Measurements from ENCODE around the gene MUL1.

DNA sequence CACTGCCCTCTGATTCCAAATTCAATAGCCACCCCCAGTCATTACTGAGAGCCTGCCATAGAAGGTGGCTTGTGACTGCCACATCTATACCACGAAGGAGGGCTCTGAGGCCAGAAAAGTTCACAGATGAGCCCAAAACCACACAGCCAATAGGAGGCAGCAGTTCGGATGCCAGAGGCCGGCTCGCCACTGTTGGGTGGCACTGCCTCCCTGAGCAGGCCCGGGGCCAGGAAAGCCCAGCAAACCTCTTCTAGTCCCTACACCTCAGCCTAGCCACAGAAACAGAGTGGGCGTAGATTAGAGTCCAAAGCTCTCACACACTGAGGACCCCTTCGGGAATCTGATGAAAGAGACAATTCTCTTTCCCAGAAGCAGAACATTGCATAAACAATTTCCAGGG is 16.1 kb downstream of the MUL1 start:
- TF ChIP-seq, protein P1, sequence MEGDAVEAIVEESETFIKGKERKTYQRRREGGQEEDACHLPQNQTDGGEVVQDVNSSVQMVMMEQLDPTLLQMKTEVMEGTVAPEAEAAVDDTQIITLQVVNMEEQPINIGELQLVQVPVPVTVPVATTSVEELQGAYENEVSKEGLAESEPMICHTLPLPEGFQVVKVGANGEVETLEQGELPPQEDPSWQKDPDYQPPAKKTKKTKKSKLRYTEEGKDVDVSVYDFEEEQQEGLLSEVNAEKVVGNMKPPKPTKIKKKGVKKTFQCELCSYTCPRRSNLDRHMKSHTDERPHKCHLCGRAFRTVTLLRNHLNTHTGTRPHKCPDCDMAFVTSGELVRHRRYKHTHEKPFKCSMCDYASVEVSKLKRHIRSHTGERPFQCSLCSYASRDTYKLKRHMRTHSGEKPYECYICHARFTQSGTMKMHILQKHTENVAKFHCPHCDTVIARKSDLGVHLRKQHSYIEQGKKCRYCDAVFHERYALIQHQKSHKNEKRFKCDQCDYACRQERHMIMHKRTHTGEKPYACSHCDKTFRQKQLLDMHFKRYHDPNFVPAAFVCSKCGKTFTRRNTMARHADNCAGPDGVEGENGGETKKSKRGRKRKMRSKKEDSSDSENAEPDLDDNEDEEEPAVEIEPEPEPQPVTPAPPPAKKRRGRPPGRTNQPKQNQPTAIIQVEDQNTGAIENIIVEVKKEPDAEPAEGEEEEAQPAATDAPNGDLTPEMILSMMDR (IDR thresholded peaks at IDR 0.05): no peak
- TF ChIP-seq POLR2A (IDR thresholded peaks at IDR 0.05): no peak
